ENCODE results near the gene ETNK2.

The ETNK2 gene

GRCh38 chr1:204151552-204152309 lies at the start of gene ETNK2:
Gene ETNK2, minus strand, starts transcription at chr1:204152044. Its CDS starts 192 bp downstream, at chr1:204151852.
- no peak for DNase-seq (ENCODE audit: low read depth)

- no peak for DNase-seq (ENCODE audit: low read depth)
These were observed 49.6 kb upstream of the ETNK2 start for GRCh38 chr1:204201348-204202040.

GRCh38 chr1:204199579-204199978 lies 47.7 kb upstream of the ETNK2 start:
- no peak for DNase-seq (ENCODE audit: low read depth)

- DNase-seq (ENCODE audit: low read depth), result no peak
These were observed 46.8 kb upstream of the ETNK2 start for GRCh38 chr1:204198348-204199340.

- no peak for DNase-seq (ENCODE audit: low read depth)
These were observed 45.2 kb upstream of the ETNK2 start for GRCh38 chr1:204197068-204197467.

- DNase-seq (ENCODE audit: low read depth), result no peak
These were observed 44.4 kb upstream of the ETNK2 start, which contains the start of gene KISS1 for GRCh38 chr1:204196068-204196795. Gene KISS1, minus strand, starts transcription at chr1:204196491. Its CDS starts 3,615 bp downstream, at chr1:204192876.

- no peak for DNase-seq (ENCODE audit: low read depth)
These were observed 42.9 kb upstream of the ETNK2 start for GRCh38 chr1:204194771-204195170.

- no peak for DNase-seq (ENCODE audit: low read depth)
These were observed 42.2 kb upstream of the ETNK2 start for GRCh38 chr1:204194080-204194479.

GRCh38 chr1:204192589-204193352 lies 40.9 kb upstream of the ETNK2 start:
- DNase-seq (ENCODE audit: low read depth), result no peak

GRCh38 chr1:204192046-204192445 lies 40.2 kb upstream of the ETNK2 start:
- DNase-seq (ENCODE audit: low read depth), result no peak

GRCh38 chr1:204191456-204191855 lies 39.6 kb upstream of the ETNK2 start:
- no peak for DNase-seq (ENCODE audit: low read depth)

- peak; percentile 26 for DNase-seq (ENCODE audit: low read depth)
These were observed 38.7 kb upstream of the ETNK2 start for GRCh38 chr1:204190212-204191211.

- no peak for DNase-seq (ENCODE audit: low read depth)
These were observed 37.3 kb upstream of the ETNK2 start for GRCh38 chr1:204188959-204189639.

- no peak for DNase-seq (ENCODE audit: low read depth)
These were observed 34.8 kb upstream of the ETNK2 start for GRCh38 chr1:204186597-204186996.

GRCh38 chr1:204181116-204181515 lies 29.3 kb upstream of the ETNK2 start:
- DNase-seq (ENCODE audit: low read depth), result no peak

- DNase-seq (ENCODE audit: low read depth), result no peak
These were observed 28.3 kb upstream of the ETNK2 start for GRCh38 chr1:204180133-204180532.

GRCh38 chr1:204178487-204179281 lies 26.8 kb upstream of the ETNK2 start:
- DNase-seq (ENCODE audit: low read depth), result no peak

GRCh38 chr1:204177133-204177532 lies 25.3 kb upstream of the ETNK2 start:
- DNase-seq (ENCODE audit: low read depth), result no peak

Measured in stromal cell of bone marrow (primary cell).